Ectodermal cell (in vitro differentiated cells): ENCODE measurements around the gene TIMM9. TPM values are rescaled to one million over a fixed set of nuclear protein-coding genes. Genes with fewer than 3 reads are reported as not detected.

ENCODE experiments used
- H3K27ac ChIP-seq: 2 replicates; pipeline ENCODE4 v1.7.0; 2013; ENCODE audit warnings: mild to moderate bottlenecking, low read depth, low read length; ENCODE audit not compliant: insufficient read depth, poor library complexity, severe bottlenecking
- H3K27me3 ChIP-seq: 2 replicates; pipeline ENCODE4 v1.7.0; 2013; ENCODE audit warnings: mild to moderate bottlenecking, low read length; ENCODE audit not compliant: insufficient read depth, control insufficient read depth, poor library complexity, severe bottlenecking
- H3K36me3 ChIP-seq: one replicate; pipeline ENCODE4 v1.7.0; 2013; ENCODE audit warnings: low read length; ENCODE audit not compliant: control insufficient read depth, insufficient read depth
- H3K4me1 ChIP-seq: one replicate; pipeline ENCODE4 v1.7.0; 2013; ENCODE audit warnings: low read length; ENCODE audit not compliant: control insufficient read depth, insufficient read depth
- H3K4me3 ChIP-seq: 2 replicates; pipeline ENCODE4 v1.7.0; 2013; ENCODE audit warnings: low read depth, low read length, control low read depth; ENCODE audit not compliant: insufficient read depth
- H3K9me3 ChIP-seq: 2 replicates; pipeline ENCODE4 v1.7.0; 2013; ENCODE audit warnings: mild to moderate bottlenecking, low read length, moderate library complexity; ENCODE audit not compliant: control insufficient read depth
- WGBS, 2 experiments: methylation state at CpG; one replicate each; pipeline ENCODE4 v1.1.7; 2013; ENCODE audit warnings: missing lambda C conversion rate in 2 of 2; 5-methylcytosine and 5-hydroxymethylcytosine counted together
- polyA plus RNA-seq, 4 experiments: library from polyadenylated mRNA; stranded (reverse); fragments of 50-300 nt; gene quantifications; one replicate each; pipeline ENCODE4 v1.2.3, GENCODE V29; 2013

TIMM9 gene
- polyA plus RNA-seq (2013, experiment 1 of 4) = 57.2 TPM
- 48.6 TPM for polyA plus RNA-seq (2013, experiment 2 of 4)
- 56.3 TPM for polyA plus RNA-seq (2013, experiment 3 of 4)
- polyA plus RNA-seq (2013, experiment 4 of 4) = 63.6 TPM

GRCh38 chr14:58427281-58428117 lies at the start of gene TIMM9, which contains the start of gene KIAA0586:
Gene TIMM9, minus strand, starts transcription at chr14:58427531. Its CDS starts 15,586 bp downstream, at chr14:58411945.
Gene KIAA0586, plus strand, starts transcription at chr14:58427719. Its CDS starts 546 bp downstream, at chr14:58428265.
- Histone ChIP-seq H3K27me3 (no peaks in the 10 kb centered on the region), H3K27ac (peak within 1 kb of the TSS; percentile 83), H3K4me1 (peaks cover 7% of the 10 kb centered on the region), H3K36me3 (peaks cover 2% of the 10 kb centered on the region), H3K9me3 (no peaks in the 10 kb centered on the region), H3K4me3 (peak within 1 kb of the TSS; percentile 98)
- 0 to 1% methylated on average over 30 to 33 of the region's 33 CpGs for WGBS, 2 experiments

DNA sequence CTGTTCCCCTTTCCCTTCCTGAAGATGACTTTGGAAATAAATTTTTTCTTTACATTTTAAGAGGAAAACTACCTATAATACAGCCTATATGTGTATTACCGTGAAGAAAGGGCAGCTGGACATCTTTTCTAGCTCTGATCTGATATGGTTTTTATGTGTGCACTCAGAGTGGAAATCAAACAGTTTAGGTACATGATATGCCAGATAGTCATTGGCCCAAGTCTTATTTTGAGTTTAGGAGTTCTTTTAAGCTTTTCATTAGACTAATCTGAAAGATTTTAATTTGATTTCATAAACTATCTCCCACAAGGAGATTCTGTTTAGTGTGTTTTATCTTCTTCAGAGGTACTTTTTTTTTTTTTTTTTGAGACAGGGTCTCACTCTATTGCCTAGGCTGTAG lies 49.0 kb upstream of the TIMM9 start:
- H3K9me3 ChIP-seq = no peaks in the 10 kb centered on the region
- no peaks in the 10 kb centered on the region for H3K4me1 ChIP-seq
- no peak overlapping the region for H3K27ac ChIP-seq
- peaks cover 11% of the 10 kb centered on the region for H3K36me3 ChIP-seq
- no peaks in the 10 kb centered on the region for H3K27me3 ChIP-seq
- 100% methylated on average over 1 of the region's 1 CpG for WGBS, 2 experiments
- no peak overlapping the region for H3K4me3 ChIP-seq

DNA sequence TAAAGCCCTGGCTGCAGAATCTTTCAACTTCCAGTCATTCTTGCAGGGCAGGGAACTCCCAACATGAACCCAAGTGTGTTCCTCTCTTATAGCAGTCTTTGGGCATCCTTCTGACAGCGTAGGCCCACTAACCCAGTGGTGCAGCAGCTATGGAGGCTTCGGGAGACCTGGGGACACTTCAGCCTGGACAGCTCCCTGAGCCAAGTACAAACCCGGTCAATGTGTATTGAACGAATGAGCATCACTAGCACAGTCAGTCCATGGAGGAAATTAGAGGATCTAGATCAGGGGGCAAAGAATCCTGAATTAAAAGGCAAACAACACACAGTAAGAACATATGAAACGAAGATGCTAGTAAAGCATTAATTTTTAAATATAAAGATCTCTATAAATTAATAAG lies 42.0 kb upstream of the TIMM9 start:
- H3K36me3 ChIP-seq = peaks cover 27% of the 10 kb centered on the region
- no peaks in the 10 kb centered on the region for H3K4me1 ChIP-seq
- H3K27ac ChIP-seq = no peak overlapping the region
- no peaks in the 10 kb centered on the region for H3K27me3 ChIP-seq
- H3K9me3 ChIP-seq = no peaks in the 10 kb centered on the region
- WGBS, 2 experiments = 92 to 98% methylated on average over 4 of the region's 5 CpGs
- no peak overlapping the region for H3K4me3 ChIP-seq

DNA sequence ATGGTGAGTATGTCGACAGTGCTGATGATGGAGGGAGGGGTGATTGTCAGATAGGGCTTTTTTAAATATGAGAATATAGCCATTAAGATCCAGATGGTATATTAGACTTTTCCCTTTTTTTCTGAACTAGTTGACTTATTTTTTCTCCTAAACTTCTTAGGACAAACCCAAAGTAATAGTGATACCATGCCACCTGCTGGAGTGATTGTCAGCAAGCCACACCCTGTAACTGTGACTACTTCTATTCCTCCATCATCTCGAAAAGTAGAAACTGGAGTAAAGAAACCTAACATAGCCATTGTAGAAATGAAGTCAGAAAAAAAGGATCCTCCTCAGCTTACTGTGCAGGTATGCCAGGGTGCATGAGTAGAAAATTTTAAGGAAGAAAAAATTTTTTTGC lies 40.2 kb upstream of the TIMM9 start:
- H3K27me3 ChIP-seq = no peaks in the 10 kb centered on the region
- no peak overlapping the region for H3K27ac ChIP-seq
- no peak overlapping the region for H3K4me3 ChIP-seq
- H3K9me3 ChIP-seq = no peaks in the 10 kb centered on the region
- 90 to 95% methylated on average over 1 to 2 of the region's 2 CpGs for WGBS, 2 experiments
- no peaks in the 10 kb centered on the region for H3K4me1 ChIP-seq
- H3K36me3 ChIP-seq = peaks cover 27% of the 10 kb centered on the region

- peaks cover 28% of the 10 kb centered on the region for H3K36me3 ChIP-seq
- no peaks in the 10 kb centered on the region for H3K4me1 ChIP-seq
- no peaks in the 10 kb centered on the region for H3K27me3 ChIP-seq
- 89 to 98% methylated on average over 1 of the region's 1 CpG for WGBS, 2 experiments
- no peak overlapping the region for H3K27ac ChIP-seq
- no peaks in the 10 kb centered on the region for H3K9me3 ChIP-seq
- no peak overlapping the region for H3K4me3 ChIP-seq
Measured at GRCh38 chr14:58466459-58466858, 39.1 kb upstream of the TIMM9 start.

- Histone ChIP-seq H3K4me3 (no peak overlapping the region), H3K9me3 (no peaks in the 10 kb centered on the region), H3K27me3 (no peaks in the 10 kb centered on the region), H3K36me3 (peaks cover 25% of the 10 kb centered on the region), H3K4me1 (no peaks in the 10 kb centered on the region), H3K27ac (no peak overlapping the region)
- WGBS, 2 experiments = 95 to 100% methylated on average over 1 to 2 of the region's 2 CpGs
Measured at GRCh38 chr14:58465421-58465820, 38.1 kb upstream of the TIMM9 start.

- H3K9me3 ChIP-seq = no peaks in the 10 kb centered on the region
- WGBS, 2 experiments = 95 to 96% methylated on average over 7 to 8 of the region's 8 CpGs
- H3K4me3 ChIP-seq = no peak overlapping the region
- H3K27ac ChIP-seq = no peak overlapping the region
- no peaks in the 10 kb centered on the region for H3K27me3 ChIP-seq
- peaks cover 25% of the 10 kb centered on the region for H3K36me3 ChIP-seq
- H3K4me1 ChIP-seq = no peaks in the 10 kb centered on the region
Measured at GRCh38 chr14:58464652-58465051, 37.3 kb upstream of the TIMM9 start.

DNA sequence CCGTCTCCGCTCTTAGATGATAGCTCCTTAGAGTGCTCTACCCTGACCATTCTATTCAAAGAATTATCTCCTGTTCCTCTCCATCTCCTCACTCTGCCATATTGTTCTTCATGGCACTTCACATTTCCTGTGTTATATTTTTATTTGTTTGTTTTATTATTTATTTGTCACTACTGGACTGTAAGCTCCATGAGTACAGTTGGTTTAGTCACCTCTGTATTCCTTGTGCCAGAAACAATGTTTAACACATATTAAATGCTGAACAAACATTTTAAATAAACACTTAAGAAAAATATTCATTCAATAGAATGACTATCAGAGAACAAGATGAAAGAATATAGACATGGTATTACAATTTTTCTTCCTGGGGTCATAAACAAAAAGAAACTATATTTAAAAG lies 35.8 kb upstream of the TIMM9 start:
- 97% methylated on average over 2 of the region's 2 CpGs for WGBS, 2 experiments
- Histone ChIP-seq H3K27me3 (no peaks in the 10 kb centered on the region), H3K27ac (no peak overlapping the region), H3K4me1 (no peaks in the 10 kb centered on the region), H3K36me3 (peaks cover 15% of the 10 kb centered on the region), H3K9me3 (no peaks in the 10 kb centered on the region), H3K4me3 (no peak overlapping the region)

DNA sequence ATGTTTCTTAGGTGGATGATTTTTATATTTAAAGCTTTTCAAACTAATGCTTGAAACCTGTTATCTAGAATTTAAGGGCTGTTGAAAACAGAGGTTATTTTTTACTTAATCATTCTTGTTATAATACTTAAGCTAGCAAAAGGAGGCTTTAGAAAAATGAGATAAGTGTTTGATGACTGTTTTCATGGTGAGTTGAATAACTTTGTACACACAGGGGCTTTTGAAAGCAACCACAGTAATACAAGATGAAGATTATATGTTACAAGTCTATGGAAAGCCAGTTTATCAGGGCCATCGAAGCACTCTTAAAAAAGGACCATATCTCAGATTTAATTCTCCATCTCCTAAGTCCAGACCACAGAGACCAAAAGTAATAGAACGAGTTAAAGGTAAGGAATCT lies 33.4 kb upstream of the TIMM9 start:
- Histone ChIP-seq H3K4me3 (no peak overlapping the region), H3K27me3 (no peaks in the 10 kb centered on the region), H3K4me1 (no peaks in the 10 kb centered on the region), H3K9me3 (no peaks in the 10 kb centered on the region), H3K27ac (no peak overlapping the region), H3K36me3 (peaks cover 6% of the 10 kb centered on the region)
- WGBS, 2 experiments = 90% methylated on average over 1 of the region's 2 CpGs; no CpG with 5 or more reads in 1 of the 2 experiments

- no peaks in the 10 kb centered on the region for H3K4me1 ChIP-seq
- no peak overlapping the region for H3K27ac ChIP-seq
- H3K36me3 ChIP-seq = no peaks in the 10 kb centered on the region
- H3K4me3 ChIP-seq = no peak overlapping the region
- no peaks in the 10 kb centered on the region for H3K9me3 ChIP-seq
- WGBS, 2 experiments = 88 to 92% methylated on average over 7 to 8 of the region's 9 CpGs
- no peaks in the 10 kb centered on the region for H3K27me3 ChIP-seq
Measured at GRCh38 chr14:58455593-58456265, 28.4 kb upstream of the TIMM9 start.
